Chondrocyte (in vitro differentiated cells): ENCODE results near the gene YWHAE. TPM values are rescaled to one million over a fixed set of nuclear protein-coding genes. Genes with fewer than 3 reads are reported as not detected.
"Not testable (repeated sequence)": the region's sequence is repeated elsewhere in the genome, so short reads cannot be mapped to it uniquely, and the experiment has no call there.

Source experiments
- DNase-seq: peaks from one replicate; pipeline ENCODE4 v3.0.0; 2021; ENCODE audit warnings: mixed read lengths, low spot score
- H3K27ac Mint-ChIP-seq: one replicate; pipeline ENCODE4 v1.8.0; 2021; ENCODE audit warnings: mild to moderate bottlenecking, moderate library complexity, mixed read lengths; ENCODE audit not compliant: unreplicated experiment
- H3K27me3 Mint-ChIP-seq: 2 replicates; pipeline ENCODE4 v1.8.0; 2021; ENCODE audit warnings: low read depth, mixed read lengths
- H3K36me3 Mint-ChIP-seq: 2 replicates; pipeline ENCODE4 v1.8.0; 2021; ENCODE audit warnings: low read depth, mixed read lengths
- H3K4me1 Mint-ChIP-seq: 2 replicates; pipeline ENCODE4 v1.8.0; 2021; ENCODE audit warnings: low read depth, mild to moderate bottlenecking, mixed read lengths
- H3K4me3 Mint-ChIP-seq: one replicate; pipeline ENCODE4 v1.8.0; 2021; ENCODE audit warnings: mild to moderate bottlenecking, moderate library complexity, mixed read lengths; ENCODE audit not compliant: unreplicated experiment
- H3K9me3 Mint-ChIP-seq: 2 replicates; pipeline ENCODE4 v1.8.0; 2021; ENCODE audit warnings: low read depth, mixed read lengths
- CTCF ChIP-seq: fragments of 200-600 bp; sonication (generic); IDR thresholded peaks from 2 replicates; pipeline ENCODE4 v1.5.0; 2021; ENCODE audit warnings: antibody characterized with exemption, mild to moderate bottlenecking, moderate library complexity
- total RNA-seq: library from RNA; stranded (reverse); gene quantifications from 3 replicates; pipeline ENCODE4 v1.2.1, GENCODE V29; 2021

YWHAE gene
- total RNA-seq, 1 donor from 2014 or later, result 362 TPM

- H3K27me3 Mint-ChIP-seq, result peaks cover 12% of the 10 kb centered on the region
- H3K4me1 Mint-ChIP-seq, result peaks cover 3% of the 10 kb centered on the region
- no peak for TF ChIP-seq CTCF
These were observed 86.6 kb downstream of the YWHAE start for GRCh38 chr17:1313270-1314005.

GRCh38 chr17:1312261-1312870 lies 87.7 kb downstream of the YWHAE start:
- Mint-ChIP-seq H3K4me1 (peaks cover 3% of the 10 kb centered on the region), H3K4me3 (no peak overlapping the region), H3K27me3 (peaks cover 17% of the 10 kb centered on the region), H3K27ac (no peak overlapping the region), H3K36me3 (peaks cover 2% of the 10 kb centered on the region), H3K9me3 (no peaks in the 10 kb centered on the region)
- no peak for DNase-seq
- TF ChIP-seq CTCF, result no peak

More at GRCh38 chr17:1313270-1314005, 86.6 kb downstream of the YWHAE start:
- DNase-seq, result no peak
- no peaks in the 10 kb centered on the region for H3K36me3 Mint-ChIP-seq
- no peaks in the 10 kb centered on the region for H3K9me3 Mint-ChIP-seq
- H3K27ac Mint-ChIP-seq, result no peak overlapping the region
- no peak overlapping the region for H3K4me3 Mint-ChIP-seq

GRCh38 chr17:1307829-1308228 lies 92.2 kb downstream of the YWHAE start:
- DNase-seq, H3K4me3 Mint-ChIP-seq, H3K27me3 Mint-ChIP-seq, H3K36me3 Mint-ChIP-seq, H3K4me1 Mint-ChIP-seq, H3K9me3 Mint-ChIP-seq, H3K27ac Mint-ChIP-seq: not testable (repeated sequence)

- no peak for DNase-seq
- H3K36me3 Mint-ChIP-seq, result peaks cover 2% of the 10 kb centered on the region
- no peaks in the 10 kb centered on the region for H3K9me3 Mint-ChIP-seq
- H3K27ac Mint-ChIP-seq, result no peak overlapping the region
- no peak for TF ChIP-seq CTCF
- peaks cover 16% of the 10 kb centered on the region for H3K27me3 Mint-ChIP-seq
- no peak overlapping the region for H3K4me3 Mint-ChIP-seq
- no peaks in the 10 kb centered on the region for H3K4me1 Mint-ChIP-seq
These were observed 95.0 kb downstream of the YWHAE start for GRCh38 chr17:1304962-1305563.

- Mint-ChIP-seq H3K4me3 (no peak overlapping the region), H3K36me3 (peaks cover 2% of the 10 kb centered on the region), H3K27me3 (peaks cover 16% of the 10 kb centered on the region), H3K27ac (no peak overlapping the region), H3K9me3 (no peaks in the 10 kb centered on the region), H3K4me1 (no peaks in the 10 kb centered on the region)
- no peak for TF ChIP-seq CTCF
- no peak for DNase-seq
These were observed 95.5 kb downstream of the YWHAE start for GRCh38 chr17:1304522-1304921.
